Right renal pelvis (tissue), 4 donors: ENCODE data around the gene IFT80. TPM values are rescaled to one million over a fixed set of nuclear protein-coding genes. Genes with fewer than 3 reads are reported as not detected.

Experiments
- DNase-seq, 4 donors: peaks; one replicate each; pipeline ENCODE4 v3.0.0-alpha.2; 2013; ENCODE audit warnings: low read depth in 4 of 4, low spot score in 3 of 4, missing footprints in 1 of 4
- polyA plus RNA-seq, 4 donors: library from polyadenylated mRNA; unstranded; fragments of 120-200 nt; gene quantifications; one replicate each; pipeline ENCODE4 v1.2.1, GENCODE V29; 2013; ENCODE audit not compliant: insufficient read length in 4 of 4

IFT80 gene
- polyA plus RNA-seq, 4 donors: 47.8 to 66.9 (median 62.4) TPM

DNA sequence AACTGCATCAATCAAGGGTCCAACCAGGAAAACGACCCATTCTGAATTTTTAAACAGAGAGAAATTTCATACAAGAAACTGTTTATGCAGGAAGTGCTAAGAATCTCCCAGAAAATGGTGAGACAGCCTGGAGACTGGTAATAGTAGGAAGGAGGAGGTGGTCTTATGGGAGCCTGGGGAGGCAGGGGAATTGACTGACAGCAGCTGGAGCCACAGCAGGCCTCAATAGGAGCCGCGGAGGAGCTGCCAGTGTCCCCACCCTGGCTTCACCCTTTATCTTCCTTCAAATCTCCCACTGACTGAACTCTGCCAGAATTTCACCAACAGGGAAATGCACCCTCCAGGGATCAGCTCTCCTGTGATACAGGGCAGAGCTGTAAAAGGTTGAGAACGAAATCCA lies 181.3 kb downstream of the IFT80 start:
- DNase-seq: no peak

DNA sequence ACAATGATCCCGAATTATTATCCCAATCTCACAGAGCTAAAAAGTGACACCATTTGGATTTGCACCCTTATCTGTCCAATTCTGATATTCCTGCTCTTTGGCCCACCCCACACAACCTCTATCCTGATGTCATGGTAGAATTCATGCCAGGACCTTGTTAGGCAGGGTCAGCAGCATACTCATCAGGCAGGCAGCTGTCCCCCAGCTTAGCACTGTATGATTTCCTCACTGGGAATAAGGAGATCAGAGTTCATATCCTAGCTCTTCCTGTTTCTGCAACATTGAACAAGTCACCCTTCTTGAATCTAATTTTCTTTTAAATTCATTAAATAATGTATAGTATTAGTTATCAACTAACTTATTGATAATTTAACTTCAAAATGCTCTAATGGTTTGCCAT lies 185.8 kb downstream of the IFT80 start:
- no peak for DNase-seq

DNA sequence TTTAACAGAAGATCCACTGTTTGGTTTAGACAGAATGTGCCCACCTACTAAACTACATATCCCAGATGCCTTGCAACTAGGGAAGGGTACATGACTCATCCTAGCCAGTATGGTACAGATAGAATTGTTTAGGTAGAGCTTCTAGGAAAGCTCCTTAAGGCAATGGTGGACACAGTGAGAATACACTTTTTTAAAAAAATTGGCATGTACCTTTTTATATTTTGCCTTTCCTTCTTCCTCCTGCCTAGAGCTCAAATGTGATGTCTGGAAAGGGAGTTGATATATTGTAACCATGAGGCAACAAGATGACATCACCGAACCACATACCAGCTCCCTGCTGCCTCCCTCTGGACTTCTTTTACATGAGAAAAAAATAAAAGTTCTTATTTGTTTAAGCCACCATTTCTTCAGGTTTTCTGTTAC lies 188.2 kb downstream of the IFT80 start:
- DNase-seq: no peak

DNA sequence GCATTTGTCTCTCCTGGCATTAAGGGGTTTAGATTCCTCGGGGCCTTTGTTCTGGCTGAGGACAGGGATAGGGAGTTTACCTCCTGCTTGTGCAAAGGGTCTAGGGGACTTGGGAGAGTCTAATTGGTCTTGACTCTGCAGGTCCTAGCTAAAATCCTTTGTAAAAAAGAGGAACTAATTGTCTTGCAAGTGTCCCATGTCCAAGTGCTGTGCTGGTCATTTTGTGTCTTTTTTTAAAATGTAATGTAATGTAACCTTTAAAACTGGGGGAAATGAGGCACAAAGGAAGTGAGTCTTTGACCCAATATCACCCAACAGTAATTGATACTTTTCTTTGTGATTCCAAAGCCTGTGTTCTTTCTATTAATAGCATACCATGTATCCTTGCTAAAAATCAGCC lies 188.7 kb downstream of the IFT80 start:
- DNase-seq: no peak

Other genes starting within 250 kb of the IFT80 start
- gene C3orf80, start 173.8 kb downstream of the IFT80 start, polyA plus RNA-seq: under 1 TPM; 0.32 to 0.43 (median 0.36) TPM
- gene SMC4, start 425 bp upstream of the IFT80 start, polyA plus RNA-seq: 100 to 1,000 TPM in 3 of 4 donors, 10 to 100 TPM in 1; 84.8 to 112 (median 110) TPM
- 10 to 100 TPM; 14.3 to 19.2 (median 17.3) TPM for gene TRIM59, start 50.6 kb upstream of the IFT80 start, polyA plus RNA-seq
- gene KPNA4, start 166.3 kb upstream of the IFT80 start, polyA plus RNA-seq: 10 to 100 TPM; 65.0 to 82.4 (median 82.0) TPM